Measurements from ENCODE around the gene PIGN.

DNA sequence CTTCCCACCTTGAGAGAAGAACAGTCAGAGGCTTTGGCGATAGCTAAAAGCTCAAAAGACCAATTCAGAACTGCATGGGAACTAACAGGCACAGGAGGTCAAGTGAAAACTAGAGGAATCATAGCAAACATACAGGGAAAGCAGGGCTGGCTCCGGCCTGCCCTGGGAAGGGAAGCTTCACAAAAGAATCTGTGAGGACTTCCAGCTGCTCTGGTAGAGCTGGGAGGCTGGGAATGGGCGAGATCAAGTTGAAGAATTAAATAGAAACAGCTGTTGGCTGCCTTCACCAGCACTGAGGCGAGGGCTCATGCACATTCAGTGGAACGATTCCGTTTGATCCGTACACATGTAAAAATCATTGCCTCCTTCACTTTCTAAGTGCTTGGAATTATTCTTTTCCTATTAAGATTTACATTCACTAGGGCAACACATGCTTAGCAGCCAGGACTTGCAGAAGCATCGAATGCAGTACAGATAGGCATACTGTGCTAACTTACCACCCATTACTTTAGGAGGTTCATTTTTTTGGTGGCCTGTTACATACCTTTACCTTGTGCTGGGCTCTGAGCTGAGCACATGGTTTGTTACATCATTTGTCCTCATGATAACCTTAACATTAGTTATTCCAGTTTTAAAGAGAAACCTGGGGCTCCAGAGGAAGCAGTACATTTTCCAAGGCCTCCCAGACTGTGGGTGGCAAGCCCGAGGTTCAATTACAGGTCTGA lies 168.7 kb downstream of the PIGN start:
- TF ChIP-seq, protein P1, sequence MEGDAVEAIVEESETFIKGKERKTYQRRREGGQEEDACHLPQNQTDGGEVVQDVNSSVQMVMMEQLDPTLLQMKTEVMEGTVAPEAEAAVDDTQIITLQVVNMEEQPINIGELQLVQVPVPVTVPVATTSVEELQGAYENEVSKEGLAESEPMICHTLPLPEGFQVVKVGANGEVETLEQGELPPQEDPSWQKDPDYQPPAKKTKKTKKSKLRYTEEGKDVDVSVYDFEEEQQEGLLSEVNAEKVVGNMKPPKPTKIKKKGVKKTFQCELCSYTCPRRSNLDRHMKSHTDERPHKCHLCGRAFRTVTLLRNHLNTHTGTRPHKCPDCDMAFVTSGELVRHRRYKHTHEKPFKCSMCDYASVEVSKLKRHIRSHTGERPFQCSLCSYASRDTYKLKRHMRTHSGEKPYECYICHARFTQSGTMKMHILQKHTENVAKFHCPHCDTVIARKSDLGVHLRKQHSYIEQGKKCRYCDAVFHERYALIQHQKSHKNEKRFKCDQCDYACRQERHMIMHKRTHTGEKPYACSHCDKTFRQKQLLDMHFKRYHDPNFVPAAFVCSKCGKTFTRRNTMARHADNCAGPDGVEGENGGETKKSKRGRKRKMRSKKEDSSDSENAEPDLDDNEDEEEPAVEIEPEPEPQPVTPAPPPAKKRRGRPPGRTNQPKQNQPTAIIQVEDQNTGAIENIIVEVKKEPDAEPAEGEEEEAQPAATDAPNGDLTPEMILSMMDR (IDR thresholded peaks at IDR 0.05) = no peak
- TF ChIP-seq POLR2AphosphoS5 (IDR thresholded peaks at IDR 0.05) = peak in 1 of 3 donors; percentile 46

Data from breast epithelium (tissue), 3 donors.